Ovary (tissue), 10 donors: ENCODE data around the gene DHX57. TPM values are rescaled to one million over a fixed set of nuclear protein-coding genes. Genes with fewer than 3 reads are reported as not detected.

ENCODE experiments used
- DNase-seq, 5 donors: peaks; one replicate each; pipeline ENCODE4 v3.0.0-alpha.2; 2019 to 2020
- H3K27ac ChIP-seq, 2 donors: fragments of 200-600 bp; one replicate each; pipeline versions ENCODE4 v1.5.1 to v1.8.0; 2019 to 2022
- H3K27me3 ChIP-seq: fragments of 200-600 bp; one replicate; pipeline ENCODE4 v1.8.0; 2022
- H3K36me3 ChIP-seq: fragments of 200-600 bp; sonication (generic); one replicate; pipeline ENCODE4 v1.5.1; 2019
- H3K4me1 ChIP-seq: one replicate; pipeline ENCODE4 v1.8.1; 2013; ENCODE audit warnings: mild to moderate bottlenecking, moderate library complexity; ENCODE audit not compliant: insufficient read depth
- H3K4me3 ChIP-seq: fragments of 200-600 bp; sonication (generic); one replicate; pipeline ENCODE4 v1.5.1; 2017
- H3K9me3 ChIP-seq, 2 donors: fragments of 200-600 bp in 1 of 2; sonication (generic) in 1 of 2; one replicate each; pipeline versions ENCODE4 v1.5.1 to v1.8.1; 2013 to 2019; ENCODE audit warnings: mild to moderate bottlenecking in 1 of 2, moderate library complexity in 1 of 2
- CTCF ChIP-seq, 3 donors: fragments of 450-650 bp in 2 of 3; fragments of 200-600 bp in 1 of 3; IDR thresholded peaks; one replicate each; pipeline versions ENCODE4 v1.5.1 to v1.8.0; 2016 to 2022; ENCODE audit warnings: antibody characterized with exemption in 3 of 3, mild to moderate bottlenecking in 1 of 3
- EP300 ChIP-seq: sonication (generic); formaldehyde crosslinking; IDR thresholded peaks from one replicate; pipeline ENCODE4 v1.6.1; 2017; ENCODE audit warnings: antibody characterized with exemption
- POLR2A ChIP-seq: fragments of 450-650 bp; IDR thresholded peaks from one replicate; pipeline ENCODE4 v1.6.1; 2017; ENCODE audit warnings: antibody characterized with exemption, mild to moderate bottlenecking, moderate library complexity
- WGBS, 3 donors: extraction: QIAGEN DNeasy Blood & Tissue Kit in 1 of 3; methylation state at CpG; one replicate each; pipeline versions ENCODE4 v1.1.5 to v1.1.7; 2013 to 2017; 5-methylcytosine and 5-hydroxymethylcytosine counted together
- intact Hi-C, 4 donors: fragments of 100-400 bp; cut with DNase I; formaldehyde crosslinking; loops; one replicate each; pipeline versions ENCODE4 v1.11.0 to v1.15.1; 2022 to 2023
- long read RNA-seq, 3 donors: library from polyadenylated mRNA in 2 of 3; unstranded in 2 of 3; transcript quantifications; one replicate each; pipeline ENCODE4 v2.0.0 and lab custom pipeline, GENCODE V29; 2021 to 2026
- polyA plus RNA-seq, 2 donors: library from polyadenylated mRNA; stranded (reverse); fragments of 200-250 nt in 1 of 2; fragments of 350-450 nt in 1 of 2; fragmentation: Illumina TruSeq in 1 of 2; extraction: RNeasy Lipid Tissue Mini Kit (QIAGEN cat#74804) in 1 of 2; gene quantifications; one replicate each; pipeline ENCODE4 v1.2.3, GENCODE V29; 2013 to 2014
- total RNA-seq, 7 donors: library from RNA; depleted of rRNA in 2 of 7; stranded (reverse); fragments of >200 nt in 2 of 7; fragmentation: NEBNext Ultra II Directional in 3 of 7; extraction: Animal tissue kit (Norgen Biotek cat#: 25700) in 3 of 7; gene quantifications; one replicate each; pipeline versions ENCODE4 v1.1.0 to v1.2.4, GENCODE V29; 2016 to 2023
- donor health status: DM: no; HTN: no; CAD: no; lungs with moderate emphysema.
- donor health status: DM: no; HTN: no; CAD: no.
- donor health status: Bipolar disorder and iron deficiency.
- donor health status: DM: yes; HTN: yes; CAD: no.
- donor health status: DM: no; HTN: no; CAD: no.
- donor health status: DM: yes; HTN: yes; CAD: no.

DHX57 gene, protein sequence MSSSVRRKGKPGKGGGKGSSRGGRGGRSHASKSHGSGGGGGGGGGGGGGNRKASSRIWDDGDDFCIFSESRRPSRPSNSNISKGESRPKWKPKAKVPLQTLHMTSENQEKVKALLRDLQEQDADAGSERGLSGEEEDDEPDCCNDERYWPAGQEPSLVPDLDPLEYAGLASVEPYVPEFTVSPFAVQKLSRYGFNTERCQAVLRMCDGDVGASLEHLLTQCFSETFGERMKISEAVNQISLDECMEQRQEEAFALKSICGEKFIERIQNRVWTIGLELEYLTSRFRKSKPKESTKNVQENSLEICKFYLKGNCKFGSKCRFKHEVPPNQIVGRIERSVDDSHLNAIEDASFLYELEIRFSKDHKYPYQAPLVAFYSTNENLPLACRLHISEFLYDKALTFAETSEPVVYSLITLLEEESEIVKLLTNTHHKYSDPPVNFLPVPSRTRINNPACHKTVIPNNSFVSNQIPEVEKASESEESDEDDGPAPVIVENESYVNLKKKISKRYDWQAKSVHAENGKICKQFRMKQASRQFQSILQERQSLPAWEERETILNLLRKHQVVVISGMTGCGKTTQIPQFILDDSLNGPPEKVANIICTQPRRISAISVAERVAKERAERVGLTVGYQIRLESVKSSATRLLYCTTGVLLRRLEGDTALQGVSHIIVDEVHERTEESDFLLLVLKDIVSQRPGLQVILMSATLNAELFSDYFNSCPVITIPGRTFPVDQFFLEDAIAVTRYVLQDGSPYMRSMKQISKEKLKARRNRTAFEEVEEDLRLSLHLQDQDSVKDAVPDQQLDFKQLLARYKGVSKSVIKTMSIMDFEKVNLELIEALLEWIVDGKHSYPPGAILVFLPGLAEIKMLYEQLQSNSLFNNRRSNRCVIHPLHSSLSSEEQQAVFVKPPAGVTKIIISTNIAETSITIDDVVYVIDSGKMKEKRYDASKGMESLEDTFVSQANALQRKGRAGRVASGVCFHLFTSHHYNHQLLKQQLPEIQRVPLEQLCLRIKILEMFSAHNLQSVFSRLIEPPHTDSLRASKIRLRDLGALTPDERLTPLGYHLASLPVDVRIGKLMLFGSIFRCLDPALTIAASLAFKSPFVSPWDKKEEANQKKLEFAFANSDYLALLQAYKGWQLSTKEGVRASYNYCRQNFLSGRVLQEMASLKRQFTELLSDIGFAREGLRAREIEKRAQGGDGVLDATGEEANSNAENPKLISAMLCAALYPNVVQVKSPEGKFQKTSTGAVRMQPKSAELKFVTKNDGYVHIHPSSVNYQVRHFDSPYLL (N-terminal part only)
- 10 to 100 TPM in 6 of 7 donors, 1 to 10 TPM in 1; 8.7 to 24.4 (median 16.9) TPM for total RNA-seq
- polyA plus RNA-seq: 10 to 100 TPM; 10.6 to 16.5 TPM
- long read RNA-seq, donor 1, full-length matches to known transcripts: 2 of 8 reads
- long read RNA-seq, donor 1, partial matches to known transcripts: 5 of 8 reads
- long read RNA-seq, donor 1, other reads (novel, unspliced or antisense): 1 of 8 reads
- long read RNA-seq, donor 2, full-length matches to known transcripts: 4 of 176 reads
- long read RNA-seq, donor 2, partial matches to known transcripts: 164 of 176 reads
- long read RNA-seq, donor 2, other reads (novel, unspliced or antisense): 8 of 176 reads
- long read RNA-seq, donor 3, full-length matches to known transcripts: 5 of 10 reads
- long read RNA-seq, donor 3, partial matches to known transcripts: 3 of 10 reads
- long read RNA-seq, donor 3, other reads (novel, unspliced or antisense): 2 of 10 reads

DNA sequence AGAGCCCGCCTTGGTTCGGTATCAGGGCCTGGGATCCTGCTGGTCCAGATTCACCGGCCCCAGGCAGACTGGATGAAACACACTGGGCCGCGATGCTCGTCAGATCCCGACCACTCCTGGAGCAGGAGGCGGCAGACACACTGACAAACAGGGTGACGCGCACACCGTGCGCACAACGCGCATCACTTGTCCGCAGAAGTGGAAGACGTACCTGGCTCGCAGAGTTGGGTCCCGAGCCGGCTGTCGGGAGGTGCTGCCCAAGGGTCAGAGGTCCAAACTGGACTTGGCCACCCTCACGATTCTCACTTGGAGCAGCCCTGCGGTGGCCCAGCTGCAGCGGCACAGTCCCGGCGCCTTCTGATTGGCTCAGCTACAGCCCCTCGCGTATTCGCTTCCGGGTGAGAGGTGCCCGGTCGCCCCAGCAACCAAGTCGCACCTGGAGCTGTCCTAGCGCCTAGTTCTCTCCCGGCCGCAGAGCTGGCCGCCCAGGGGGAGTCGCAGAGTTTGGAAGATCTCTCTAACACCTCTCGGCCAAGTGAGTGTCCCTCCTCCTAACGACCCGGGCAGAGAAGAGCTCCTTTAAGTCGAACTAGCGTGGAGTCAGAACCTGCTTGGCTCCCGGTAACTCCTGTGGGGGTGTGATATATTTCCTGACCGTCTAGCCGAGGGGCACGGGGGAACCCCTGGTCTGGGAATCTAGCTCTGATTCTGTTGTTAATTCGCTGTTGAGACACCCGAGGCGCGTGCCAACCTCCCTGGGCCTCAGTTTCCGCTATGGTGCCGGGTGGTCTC is at the start of gene DHX57, which contains the start of gene MORN2:
DHX57 (minus strand) TSS at position 359 of the 792 bp plus-strand sequence. CDS start 7,529 bp downstream, outside the sequence.
MORN2 (plus strand) TSS at position 401 of the 792 bp plus-strand sequence.
- Histone ChIP-seq H3K27ac (peak within 1 kb of the TSS; percentile 26 to 43), H3K4me3 (peak within 1 kb of the TSS; percentile 64), H3K4me1 (peaks cover 2% of the 10 kb centered on the region), H3K27me3 (no peaks in the 10 kb centered on the region), H3K36me3 (no peaks in the 10 kb centered on the region), H3K9me3 (no peaks in the 10 kb centered on the region)
- peak; percentile 83 to 92 (median 88) for DNase-seq
- WGBS, 3 donors: 0 to 2% (median 1%) methylated on average over 30 to 52 of the region's 52 CpGs
- TF ChIP-seq POLR2A (no peak), CTCF (IDR thresholded peaks at IDR 0.05) (no peak)
- intact Hi-C loops: no loop called here

DNA sequence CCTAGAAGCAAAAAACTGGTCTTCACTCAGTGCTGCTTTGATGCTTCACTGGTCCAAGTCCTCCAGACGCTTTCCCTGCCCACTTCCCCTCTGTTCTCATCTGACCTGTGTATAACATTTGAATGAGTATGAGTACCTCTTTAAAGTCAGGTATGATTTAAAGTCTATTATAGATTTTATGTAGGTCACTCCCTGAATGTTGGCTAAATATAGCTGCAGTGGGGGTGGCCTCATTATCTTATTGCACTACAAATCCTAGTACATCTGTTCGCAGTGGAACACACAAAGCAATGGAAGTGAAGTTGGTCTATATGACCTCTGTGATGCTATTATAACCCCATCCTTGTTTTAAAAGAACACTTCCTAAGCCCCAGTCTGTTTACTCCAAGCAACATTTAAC is 47.2 kb upstream of the DHX57 start:
- no peak for DNase-seq
- no peak overlapping the region for H3K27ac ChIP-seq
- H3K4me1 ChIP-seq: no peaks in the 10 kb centered on the region
- intact Hi-C loops: no loop called here
- H3K4me3 ChIP-seq: no peak overlapping the region
- H3K36me3 ChIP-seq: no peaks in the 10 kb centered on the region
- WGBS, 3 donors: 60 to 77% (median 75%) methylated on average over 2 of the region's 2 CpGs
- H3K9me3 ChIP-seq: no peaks in the 10 kb centered on the region
- TF ChIP-seq CTCF (IDR thresholded peaks at IDR 0.05) (no peak), POLR2A (no peak), EP300 (no peak)
- no peaks in the 10 kb centered on the region for H3K27me3 ChIP-seq

- intact Hi-C loops: no loop called here
- no peak for DNase-seq
- H3K36me3 ChIP-seq: no peaks in the 10 kb centered on the region
- H3K27me3 ChIP-seq: no peaks in the 10 kb centered on the region
- no peak overlapping the region for H3K27ac ChIP-seq
- H3K4me3 ChIP-seq: no peak overlapping the region
- 49 to 67% (median 57%) methylated on average over 4 of the region's 4 CpGs for whole genome bisulfite sequencing, 3 donors
- H3K4me1 ChIP-seq: no peaks in the 10 kb centered on the region
- TF ChIP-seq POLR2A (no peak), CTCF (IDR thresholded peaks at IDR 0.05) (no peak), EP300 (no peak)
- H3K9me3 ChIP-seq: no peaks in the 10 kb centered on the region
Observed at GRCh38 chr2:38922389-38922788, 46.7 kb upstream of the DHX57 start.
